WTC11 (cell line): ENCODE data around the gene KLHL1. TPM values are rescaled to one million over a fixed set of nuclear protein-coding genes. Genes with fewer than 3 reads are reported as not detected.

Experiments used
- ATAC-seq: fragments of 200-7000 bp; cut with Tn5 transposase; 2 replicates; pipeline ENCODE4 v1.10.0; 2021; ENCODE audit warnings: mild to moderate bottlenecking, moderate library complexity
- CTCF ChIA-PET: fragments of 300-600 bp; sonication (Branson Sonifier 250); formaldehyde crosslinking; loops from one replicate; lab custom pipeline; 2021; ENCODE audit warnings: antibody characterized with exemption; lab: Charles Lee
- POLR2A ChIA-PET: fragments of 350-600 bp; sonication (Branson Sonifier 250); formaldehyde crosslinking; loops from one replicate; lab custom pipeline; 2021; ENCODE audit warnings: antibody characterized with exemption; lab: Charles Lee
- DNase-seq: peaks from one replicate; pipeline ENCODE4 v3.0.0; 2021; ENCODE audit warnings: low spot score
- H3K27ac Mint-ChIP-seq: 2 replicates; pipeline ENCODE4 v1.8.0; 2021; ENCODE audit warnings: mixed read lengths
- H3K27me3 Mint-ChIP-seq: 2 replicates; pipeline ENCODE4 v1.8.0; 2021; ENCODE audit warnings: low read depth, mild to moderate bottlenecking, moderate library complexity, mixed read lengths
- H3K36me3 Mint-ChIP-seq: 2 replicates; pipeline ENCODE4 v1.8.0; 2021; ENCODE audit warnings: mixed read lengths
- H3K4me1 Mint-ChIP-seq: 2 replicates; pipeline ENCODE4 v1.8.0; 2022; ENCODE audit warnings: mixed read lengths
- H3K4me3 Mint-ChIP-seq: 2 replicates; pipeline ENCODE4 v1.8.0; 2021; ENCODE audit warnings: mild to moderate bottlenecking, moderate library complexity, mixed read lengths
- H3K9me3 Mint-ChIP-seq: 2 replicates; pipeline ENCODE4 v1.8.0; 2021; ENCODE audit warnings: mixed read lengths
- ARID4B ChIP-seq: sonication (generic); formaldehyde crosslinking; IDR thresholded peaks from 2 replicates; pipeline ENCODE4 v1.8.0; 2023; ENCODE audit warnings: missing genetic modification reagents, mild to moderate bottlenecking, borderline replicate concordance
- ATF2 ChIP-seq: sonication (generic); formaldehyde crosslinking; IDR thresholded peaks from 2 replicates; pipeline ENCODE4 v1.8.1; 2022; ENCODE audit warnings: low read depth, missing genetic modification reagents, borderline replicate concordance
- ETV6 ChIP-seq: sonication (generic); formaldehyde crosslinking; IDR thresholded peaks from 2 replicates; pipeline ENCODE4 v1.8.1; 2022; ENCODE audit warnings: mild to moderate bottlenecking, missing genetic modification reagents
- FOXP1 ChIP-seq: sonication (generic); formaldehyde crosslinking; IDR thresholded peaks from 2 replicates; pipeline ENCODE4 v1.8.0; 2022; ENCODE audit warnings: missing genetic modification reagents, mild to moderate bottlenecking, moderate library complexity, borderline replicate concordance
- HMGA2 ChIP-seq: fragments of 250-450 bp; sonication (Bioruptor Pico); IDR thresholded peaks from 2 replicates; pipeline ENCODE4 v1.4.0; 2021; ENCODE audit warnings: mild to moderate bottlenecking, moderate library complexity
- MXD4 ChIP-seq: fragments of 250-450 bp; sonication (Bioruptor Pico); IDR thresholded peaks from 2 replicates; pipeline ENCODE4 v1.8.0; 2021; ENCODE audit warnings: mild to moderate bottlenecking, moderate library complexity, borderline replicate concordance
- NFATC4 ChIP-seq: fragments of 250-450 bp; sonication (Bioruptor Pico); IDR thresholded peaks from 2 replicates; pipeline ENCODE4 v1.9.0; 2021; ENCODE audit warnings: mild to moderate bottlenecking
- NFYB ChIP-seq: sonication (generic); formaldehyde crosslinking; conservative IDR thresholded peaks from 2 replicates; pipeline ENCODE4 v1.8.0; 2022; ENCODE audit warnings: low read depth, missing genetic modification reagents
- PRDM15 ChIP-seq: sonication (generic); formaldehyde crosslinking; IDR thresholded peaks from 2 replicates; pipeline ENCODE4 v1.8.0; 2022; ENCODE audit warnings: missing genetic modification reagents
- SOX15 ChIP-seq: fragments of 250-450 bp; sonication (Bioruptor Pico); IDR thresholded peaks from 2 replicates; pipeline ENCODE4 v1.9.0; 2021; ENCODE audit warnings: mild to moderate bottlenecking
- TCF7 ChIP-seq: sonication (generic); formaldehyde crosslinking; IDR thresholded peaks from 2 replicates; pipeline ENCODE4 v1.8.0; 2022; ENCODE audit warnings: mild to moderate bottlenecking, low read depth, missing genetic modification reagents, moderate library complexity
- USF1 ChIP-seq: sonication (generic); formaldehyde crosslinking; IDR thresholded peaks from 2 replicates; pipeline ENCODE4 v1.8.0; 2022; ENCODE audit warnings: mild to moderate bottlenecking, missing genetic modification reagents
- ZNF138 ChIP-seq: sonication (generic); formaldehyde crosslinking; conservative IDR thresholded peaks from 2 replicates; pipeline ENCODE4 v1.8.1; 2022; ENCODE audit warnings: mild to moderate bottlenecking, moderate library complexity, missing genetic modification reagents
- ZNF232 ChIP-seq: sonication (generic); formaldehyde crosslinking; IDR thresholded peaks from 2 replicates; pipeline ENCODE4 v1.8.0; 2022; ENCODE audit warnings: mild to moderate bottlenecking, missing genetic modification reagents
- ZNF281 ChIP-seq: sonication (generic); formaldehyde crosslinking; IDR thresholded peaks from 2 replicates; pipeline ENCODE4 v1.8.0; 2023; ENCODE audit warnings: mild to moderate bottlenecking, missing genetic modification reagents
- ZNF416 ChIP-seq: fragments of 250-450 bp; sonication (Bioruptor Pico); IDR thresholded peaks from 2 replicates; pipeline ENCODE4 v1.9.0; 2021; ENCODE audit warnings: mild to moderate bottlenecking, inconsistent platforms
- ZNF423 ChIP-seq: fragments of 250-450 bp; sonication (Bioruptor Pico); IDR thresholded peaks from 2 replicates; pipeline ENCODE4 v2.1.2; 2022; ENCODE audit warnings: mild to moderate bottlenecking, moderate library complexity
- ZNF512 ChIP-seq: sonication (generic); formaldehyde crosslinking; IDR thresholded peaks from 2 replicates; pipeline ENCODE4 v1.8.1; 2022; ENCODE audit warnings: missing genetic modification reagents, borderline replicate concordance
- ZNF671 ChIP-seq: fragments of 250-450 bp; sonication (Bioruptor Pico); IDR thresholded peaks from 2 replicates; pipeline ENCODE4 v1.8.0; 2021; ENCODE audit warnings: mild to moderate bottlenecking
- total RNA-seq: library from RNA; stranded (reverse); gene quantifications from 3 replicates; pipeline ENCODE4 v1.2.3, GENCODE V29; 2021

Gene KLHL1
- total RNA-seq, 1 experiment from 2014 or later: not detected

- no peaks in the 10 kb centered on the region for H3K27me3 Mint-ChIP-seq
- ATAC-seq (no peak), DNase-seq (no peak)
- no peaks in the 10 kb centered on the region for H3K4me1 Mint-ChIP-seq
- no peaks in the 10 kb centered on the region for H3K36me3 Mint-ChIP-seq
- CTCF ChIA-PET: no interaction called here
- peak; percentile 93 for TF ChIP-seq HMGA2 (CRISPR knock-in tag)
- TF ChIP-seq ZNF671: no peak
- POLR2A ChIA-PET: no interaction called here
- no peaks in the 10 kb centered on the region for H3K9me3 Mint-ChIP-seq
- no peak overlapping the region for H3K4me3 Mint-ChIP-seq
- no peak overlapping the region for H3K27ac Mint-ChIP-seq
Observed at GRCh38 chr13:69997061-69997460, 111.2 kb downstream of the KLHL1 start.

- Mint-ChIP-seq H3K27ac (no peak overlapping the region), H3K4me3 (no peak overlapping the region), H3K4me1 (no peaks in the 10 kb centered on the region), H3K9me3 (0 out of 2 replicates have a peak, but pooled peaks cover 3% of the 10 kb centered on the region), H3K27me3 (no peaks in the 10 kb centered on the region), H3K36me3 (no peaks in the 10 kb centered on the region)
- TF ChIP-seq MXD4 (CRISPR knock-in tag) (no peak), ZNF416 (CRISPR knock-in tag) (no peak), ZNF138 (CRISPR knock-in tag) (no peak), TCF7 (no peak), ARID4B (CRISPR knock-in tag) (no peak), NFYB (no peak)
- ATAC-seq (no peak), DNase-seq (no peak)
- POLR2A ChIA-PET: no interaction called here
- CTCF ChIA-PET: no interaction called here
Observed at GRCh38 chr13:69980799-69981198, 127.5 kb downstream of the KLHL1 start.

- no peak overlapping the region for H3K4me3 Mint-ChIP-seq
- no peak for DNase-seq
Observed at GRCh38 chr13:69975496-69975895, 132.8 kb downstream of the KLHL1 start.

More at GRCh38 chr13:69975496-69975895, 132.8 kb downstream of the KLHL1 start:
- ATAC-seq: no peak
- Mint-ChIP-seq H3K4me1 (peaks cover 5% of the 10 kb centered on the region), H3K9me3 (no peaks in the 10 kb centered on the region)
- TF ChIP-seq ZNF423 (CRISPR knock-in tag) (no peak), ZNF232 (CRISPR knock-in tag) (no peak), ATF2 (CRISPR knock-in tag) (no peak), USF1 (no peak), ZNF512 (CRISPR knock-in tag) (no peak), ZNF281 (CRISPR knock-in tag) (no peak), FOXP1 (no peak), PRDM15 (CRISPR knock-in tag) (no peak), ZNF671 (no peak), ETV6 (CRISPR knock-in tag) (no peak), SOX15 (CRISPR knock-in tag) (no peak), NFATC4 (CRISPR knock-in tag) (no peak)
- TF ChIP-seq, all 79 proteins: peak for 0
- no peak overlapping the region for H3K27ac Mint-ChIP-seq
- no peaks in the 10 kb centered on the region for H3K27me3 Mint-ChIP-seq
- no peaks in the 10 kb centered on the region for H3K36me3 Mint-ChIP-seq
- POLR2A ChIA-PET: no interaction called here
- CTCF ChIA-PET: interaction anchor here (0.5 kb wide), 1 partner anchor 260 kb away, joined by 3 read pairs; no protein-coding TSS in a partner anchor
